Measurements from ENCODE around the gene EVI2A. TPM values are rescaled to one million over a fixed set of nuclear protein-coding genes. Genes with fewer than 3 reads are reported as not detected.
A peak's percentile ranks its signal among the peaks of the same experiment; 100 is the strongest.

Gene EVI2A
- total RNA-seq, 1 experiment from 2014 or later: not detected

GRCh38 chr17:31269578-31269983, 51.8 kb downstream of the EVI2A start:
- peak overlapping the region; percentile 33 for H3K4me3 Mint-ChIP-seq (ENCODE audit: low read depth, unreplicated experiment)

GRCh38 chr17:31269036-31269577, 52.3 kb downstream of the EVI2A start:
- H3K4me3 Mint-ChIP-seq (ENCODE audit: low read depth, unreplicated experiment): peak overlapping the region; percentile 33
- H3K27me3 Mint-ChIP-seq (ENCODE audit: unreplicated experiment): no peaks in the 10 kb centered on the region
- peak overlapping the region; percentile 20 for H3K27ac Mint-ChIP-seq (ENCODE audit: unreplicated experiment)
- TF ChIP-seq, protein P1, sequence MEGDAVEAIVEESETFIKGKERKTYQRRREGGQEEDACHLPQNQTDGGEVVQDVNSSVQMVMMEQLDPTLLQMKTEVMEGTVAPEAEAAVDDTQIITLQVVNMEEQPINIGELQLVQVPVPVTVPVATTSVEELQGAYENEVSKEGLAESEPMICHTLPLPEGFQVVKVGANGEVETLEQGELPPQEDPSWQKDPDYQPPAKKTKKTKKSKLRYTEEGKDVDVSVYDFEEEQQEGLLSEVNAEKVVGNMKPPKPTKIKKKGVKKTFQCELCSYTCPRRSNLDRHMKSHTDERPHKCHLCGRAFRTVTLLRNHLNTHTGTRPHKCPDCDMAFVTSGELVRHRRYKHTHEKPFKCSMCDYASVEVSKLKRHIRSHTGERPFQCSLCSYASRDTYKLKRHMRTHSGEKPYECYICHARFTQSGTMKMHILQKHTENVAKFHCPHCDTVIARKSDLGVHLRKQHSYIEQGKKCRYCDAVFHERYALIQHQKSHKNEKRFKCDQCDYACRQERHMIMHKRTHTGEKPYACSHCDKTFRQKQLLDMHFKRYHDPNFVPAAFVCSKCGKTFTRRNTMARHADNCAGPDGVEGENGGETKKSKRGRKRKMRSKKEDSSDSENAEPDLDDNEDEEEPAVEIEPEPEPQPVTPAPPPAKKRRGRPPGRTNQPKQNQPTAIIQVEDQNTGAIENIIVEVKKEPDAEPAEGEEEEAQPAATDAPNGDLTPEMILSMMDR (IDR thresholded peaks at IDR 0.05; ENCODE audit: unreplicated experiment): no peak
- CTCF ChIA-PET: interaction anchor here (0.6 kb wide), 1 partner anchor 509 kb away, joined by 4 read pairs; no protein-coding TSS in a partner anchor
- intact Hi-C loops (cut with micrococcal nuclease; ENCODE audit: unreplicated experiment): loop anchor here (5.0 kb wide), 1 partner anchor 103 kb away; no protein-coding TSS in a partner anchor
- no peaks in the 10 kb centered on the region for H3K9me3 Mint-ChIP-seq (ENCODE audit: low read depth, unreplicated experiment)
- peaks cover 24% of the 10 kb centered on the region for H3K4me1 Mint-ChIP-seq (ENCODE audit: low read depth, unreplicated experiment)
- no TSS peak for BruUV-seq (replicated peaks)
- H3K36me3 Mint-ChIP-seq (ENCODE audit: insufficient read depth, unreplicated experiment): peaks cover 13% of the 10 kb centered on the region
- DNase-seq: no peak

More at GRCh38 chr17:31269578-31269983, 51.8 kb downstream of the EVI2A start:
- H3K9me3 Mint-ChIP-seq (ENCODE audit: low read depth, unreplicated experiment): no peaks in the 10 kb centered on the region
- peaks cover 24% of the 10 kb centered on the region for H3K4me1 Mint-ChIP-seq (ENCODE audit: low read depth, unreplicated experiment)
- H3K36me3 Mint-ChIP-seq (ENCODE audit: insufficient read depth, unreplicated experiment): peaks cover 13% of the 10 kb centered on the region
- peak; percentile 41 for DNase-seq
- peak overlapping the region; percentile 20 for H3K27ac Mint-ChIP-seq (ENCODE audit: unreplicated experiment)
- intact Hi-C loops (cut with micrococcal nuclease; ENCODE audit: unreplicated experiment): loop anchor here (5.0 kb wide), 1 partner anchor 103 kb away; no protein-coding TSS in a partner anchor
- TF ChIP-seq, protein P1 (IDR thresholded peaks at IDR 0.05; ENCODE audit: unreplicated experiment): no peak
- no peaks in the 10 kb centered on the region for H3K27me3 Mint-ChIP-seq (ENCODE audit: unreplicated experiment)
- CTCF ChIA-PET: interaction anchor here (0.6 kb wide), 1 partner anchor 508 kb away, joined by 4 read pairs; no protein-coding TSS in a partner anchor
- BruUV-seq (replicated peaks): no TSS peak

Other genes starting within 250 kb of the EVI2A start
- 61.5 and 64.7 TPM in 2 replicates for gene NF1, start 226.6 kb downstream of the EVI2A start, total RNA-seq (2022)
- not detected in 2 replicates for gene OMG, start 24.4 kb downstream of the EVI2A start, total RNA-seq (2022)
- not detected in 2 replicates for gene EVI2B, start 7.6 kb downstream of the EVI2A start, total RNA-seq (2022)
- gene RAB11FIP4, start 70.1 kb upstream of the EVI2A start, total RNA-seq (2022): 25.2 and 27.9 TPM in 2 replicates

All from Calu3 (cell line).